Measurements from ENCODE around the gene ADGRF4.

The ADGRF4 gene, protein sequence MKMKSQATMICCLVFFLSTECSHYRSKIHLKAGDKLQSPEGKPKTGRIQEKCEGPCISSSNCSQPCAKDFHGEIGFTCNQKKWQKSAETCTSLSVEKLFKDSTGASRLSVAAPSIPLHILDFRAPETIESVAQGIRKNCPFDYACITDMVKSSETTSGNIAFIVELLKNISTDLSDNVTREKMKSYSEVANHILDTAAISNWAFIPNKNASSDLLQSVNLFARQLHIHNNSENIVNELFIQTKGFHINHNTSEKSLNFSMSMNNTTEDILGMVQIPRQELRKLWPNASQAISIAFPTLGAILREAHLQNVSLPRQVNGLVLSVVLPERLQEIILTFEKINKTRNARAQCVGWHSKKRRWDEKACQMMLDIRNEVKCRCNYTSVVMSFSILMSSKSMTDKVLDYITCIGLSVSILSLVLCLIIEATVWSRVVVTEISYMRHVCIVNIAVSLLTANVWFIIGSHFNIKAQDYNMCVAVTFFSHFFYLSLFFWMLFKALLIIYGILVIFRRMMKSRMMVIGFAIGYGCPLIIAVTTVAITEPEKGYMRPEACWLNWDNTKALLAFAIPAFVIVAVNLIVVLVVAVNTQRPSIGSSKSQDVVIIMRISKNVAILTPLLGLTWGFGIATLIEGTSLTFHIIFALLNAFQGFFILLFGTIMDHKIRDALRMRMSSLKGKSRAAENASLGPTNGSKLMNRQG

DNA sequence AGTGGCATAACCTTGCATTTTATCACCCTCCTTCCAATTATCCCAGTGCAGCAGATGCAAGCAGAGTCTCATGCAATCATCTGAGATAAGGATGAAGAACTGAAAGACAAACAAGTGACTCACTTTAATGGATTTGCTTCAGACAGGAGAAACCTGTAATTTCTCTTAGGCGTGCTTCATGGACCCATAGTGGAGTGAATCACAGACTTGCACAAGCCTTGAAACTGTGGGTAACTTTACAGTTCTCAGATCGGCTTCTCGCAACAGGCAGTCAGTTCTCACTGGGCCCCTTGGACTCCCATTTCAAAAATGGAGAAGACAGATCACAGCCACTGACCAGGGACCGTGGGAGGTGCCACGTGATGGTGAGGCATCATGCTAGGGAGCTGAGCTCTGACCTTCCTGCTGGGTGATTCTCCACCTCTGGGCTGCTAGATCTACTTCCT lies at the start of gene ADGRF4:
TSS of gene ADGRF4 (plus strand) at position 239 of the 446 bp plus-strand sequence. CDS start 8,666 bp downstream, outside the sequence.
- no peak for DNase-seq (ENCODE audit: low read depth in 2 of 2)

GRCh38 chr6:47650553-47651432 lies 47.6 kb upstream of the ADGRF4 start:
- no peak for DNase-seq (ENCODE audit: low read depth in 2 of 2)

DNA sequence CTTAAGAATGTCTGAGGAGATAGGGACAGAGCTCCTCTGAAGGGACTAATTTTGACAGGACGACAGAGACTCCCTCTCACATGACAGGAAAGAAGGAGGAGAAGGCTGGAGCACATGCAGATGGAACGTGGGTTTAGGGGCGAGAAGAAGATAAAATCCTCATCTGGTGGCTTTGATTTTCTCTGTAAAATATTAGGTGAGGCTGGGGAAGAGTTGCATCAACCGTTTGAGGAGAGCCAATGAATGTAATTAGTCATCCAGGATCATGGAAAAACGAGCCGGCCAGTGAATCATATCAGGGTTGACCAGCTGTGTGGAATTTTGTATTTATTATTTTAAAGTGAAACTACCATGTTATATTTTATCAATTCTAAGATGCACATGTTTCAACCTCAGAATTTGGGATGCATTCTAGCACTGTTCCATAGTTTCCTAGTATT lies 46.9 kb upstream of the ADGRF4 start:
- peak in 1 of 2 experiments; percentile 8 for DNase-seq (ENCODE audit: low read depth in 2 of 2)

GRCh38 chr6:47653706-47654105 lies 44.7 kb upstream of the ADGRF4 start:
- DNase-seq (ENCODE audit: low read depth in 2 of 2) = no peak

- no peak for DNase-seq (ENCODE audit: low read depth in 2 of 2)
Observed at GRCh38 chr6:47654255-47654654, 44.1 kb upstream of the ADGRF4 start.

GRCh38 chr6:47655719-47656595 lies 42.4 kb upstream of the ADGRF4 start:
- DNase-seq (ENCODE audit: low read depth in 2 of 2) = no peak

DNA sequence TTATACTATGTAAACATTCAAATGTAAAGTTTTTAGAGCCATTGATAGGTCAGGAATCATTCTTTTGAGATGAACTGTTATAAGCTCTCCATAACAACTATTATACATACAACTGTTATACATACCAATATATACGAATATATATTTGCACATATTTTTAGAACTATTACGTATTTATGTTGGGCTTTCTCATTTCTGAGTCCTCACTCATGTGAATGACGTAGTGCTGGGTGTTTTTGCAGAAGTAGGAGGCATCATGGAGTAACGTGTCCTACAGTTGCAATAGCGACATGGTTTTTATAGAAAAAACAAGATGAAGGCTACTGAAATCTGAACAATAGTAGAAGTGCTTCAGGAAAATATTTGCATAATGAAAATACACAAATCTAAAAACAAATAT lies 36.4 kb upstream of the ADGRF4 start:
- no peak for DNase-seq (ENCODE audit: low read depth in 2 of 2)

- no peak for DNase-seq (ENCODE audit: low read depth in 2 of 2)
Observed at GRCh38 chr6:47663462-47664216, 34.7 kb upstream of the ADGRF4 start.

DNA sequence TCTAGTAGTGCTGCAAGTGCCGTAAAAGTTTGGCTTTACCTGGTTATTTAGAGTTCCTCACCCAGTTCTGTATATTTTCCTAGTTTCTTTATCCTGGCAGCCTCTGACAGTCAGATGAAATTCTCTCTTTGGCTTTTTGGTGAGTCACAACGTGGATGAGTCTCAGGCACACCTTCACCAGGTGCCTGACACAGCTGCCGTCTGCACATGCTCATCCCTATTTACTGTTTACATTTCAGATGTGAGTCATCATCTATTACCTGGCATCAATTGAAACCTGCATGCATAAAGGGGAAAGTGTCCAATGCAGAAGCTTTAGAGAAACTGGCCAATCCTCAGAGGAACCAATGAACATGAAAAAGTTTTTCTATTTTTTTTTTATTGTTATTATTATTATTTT lies 33.3 kb upstream of the ADGRF4 start:
- no peak for DNase-seq (ENCODE audit: low read depth in 2 of 2)

DNA sequence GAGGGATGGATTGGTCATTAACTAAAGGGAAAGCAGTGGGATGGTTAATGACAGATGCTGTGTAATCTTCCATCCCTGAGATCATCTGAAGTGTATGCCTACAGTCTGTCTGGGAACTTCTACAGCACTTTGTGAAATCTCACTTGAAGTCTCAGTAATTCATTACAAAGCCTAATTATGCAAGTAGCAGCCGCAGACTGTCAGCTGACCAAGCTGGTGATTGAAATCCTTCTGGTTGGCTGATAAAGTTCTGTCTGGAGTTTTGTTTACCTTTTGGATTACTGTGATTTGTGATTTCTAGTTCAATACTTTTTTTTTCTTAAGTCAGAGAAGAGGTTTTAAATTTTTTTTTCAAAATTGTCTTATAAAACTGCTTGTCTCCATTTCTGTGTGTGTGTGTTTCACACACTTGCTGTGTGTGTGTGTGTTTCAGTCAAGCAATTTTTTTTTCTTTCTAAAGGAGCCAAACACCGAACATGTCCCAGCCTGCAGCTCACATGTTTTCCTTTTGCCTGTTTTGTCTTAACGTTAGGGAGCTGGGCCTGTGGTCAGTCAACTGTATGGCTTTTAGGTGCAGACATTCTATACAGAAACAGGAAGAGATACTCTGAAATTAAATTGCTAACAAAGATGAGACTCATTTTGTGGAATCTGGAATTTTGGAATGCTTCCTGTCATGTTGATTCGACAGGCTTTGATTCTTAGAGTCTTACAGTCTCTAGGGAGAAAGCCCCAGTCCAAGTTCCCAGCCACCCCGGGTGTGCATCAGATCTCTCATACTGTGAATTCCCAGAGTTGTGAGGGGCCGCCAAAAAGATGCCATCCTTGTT lies 28.5 kb upstream of the ADGRF4 start:
- no peak for DNase-seq (ENCODE audit: low read depth in 2 of 2)

DNA sequence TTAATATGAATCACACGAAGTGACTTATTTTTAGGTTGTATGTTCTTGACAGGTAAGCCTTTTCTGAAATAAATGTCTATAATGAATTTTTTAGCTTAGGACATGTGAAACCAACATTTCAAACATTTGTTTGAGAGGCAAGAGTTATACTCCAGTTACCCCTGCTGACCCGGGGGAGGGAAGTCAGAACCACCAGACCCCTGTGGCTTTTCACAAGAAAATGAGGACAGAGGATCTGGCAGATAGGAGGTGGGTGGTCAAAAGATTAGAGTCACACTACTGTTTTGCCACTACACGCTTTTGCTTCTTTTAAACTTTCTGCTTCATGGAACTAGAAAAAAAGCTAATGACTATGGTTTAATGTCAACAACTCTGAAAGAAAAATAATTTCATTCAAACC lies 27.5 kb upstream of the ADGRF4 start:
- no peak for DNase-seq (ENCODE audit: low read depth in 2 of 2)

DNA sequence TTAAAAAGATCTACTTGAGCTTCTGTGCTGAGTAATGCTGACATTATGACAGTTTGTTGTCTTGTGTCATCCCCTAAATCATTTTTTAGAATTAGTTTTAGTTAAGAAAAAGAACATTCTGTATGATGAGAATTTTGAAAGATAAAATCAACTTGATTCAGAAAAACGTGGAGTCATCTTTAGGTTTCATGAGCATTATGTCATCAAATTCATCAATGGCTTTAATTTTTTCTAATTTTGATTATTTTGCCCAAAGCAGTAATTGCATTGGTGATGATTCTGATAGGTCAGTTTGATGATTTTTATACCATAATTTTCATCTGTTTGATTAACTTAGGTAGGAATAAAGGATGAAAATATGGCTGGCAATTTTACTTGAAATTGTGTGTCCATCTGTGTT lies 26.6 kb upstream of the ADGRF4 start:
- no peak for DNase-seq (ENCODE audit: low read depth in 2 of 2)

GRCh38 chr6:47672816-47673215 lies 25.6 kb upstream of the ADGRF4 start:
- no peak for DNase-seq (ENCODE audit: low read depth in 2 of 2)

GRCh38 chr6:47674673-47675072 lies 23.7 kb upstream of the ADGRF4 start:
- no peak for DNase-seq (ENCODE audit: low read depth in 2 of 2)

DNA sequence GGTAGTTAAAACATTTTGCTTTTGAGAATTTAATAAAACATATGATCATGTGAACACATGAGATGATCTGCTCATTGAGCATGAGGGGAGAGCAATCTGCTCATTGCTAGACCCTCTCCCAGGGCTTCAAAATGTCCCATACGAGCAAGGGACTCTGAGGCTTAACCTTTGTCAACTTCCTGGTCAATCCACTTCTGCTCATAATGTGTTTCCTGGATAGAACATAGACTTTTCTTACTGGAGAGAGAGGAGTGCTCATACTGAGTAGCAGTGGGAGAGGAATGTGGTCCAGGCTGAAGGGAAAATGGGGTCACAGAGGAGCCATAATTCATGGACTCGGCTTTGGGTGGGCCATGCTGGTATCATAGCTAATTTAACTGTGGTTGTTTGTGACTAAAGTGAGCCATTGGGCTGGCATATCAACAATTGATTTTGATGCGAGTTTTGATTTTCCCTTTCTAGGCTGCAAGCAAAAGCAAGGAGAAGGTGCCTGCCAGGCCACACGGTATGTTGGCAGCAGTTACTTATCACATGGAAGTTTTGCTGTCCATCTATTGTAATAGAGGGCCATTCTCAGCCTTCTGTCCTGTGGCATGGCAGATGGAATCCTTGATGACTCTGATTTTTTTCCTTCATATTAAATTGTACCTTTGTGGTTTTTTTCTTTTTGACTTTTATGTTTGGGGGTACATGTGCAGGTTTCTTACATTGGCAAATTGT lies 20.8 kb upstream of the ADGRF4 start:
- DNase-seq (ENCODE audit: low read depth in 2 of 2) = no peak

- DNase-seq (ENCODE audit: low read depth in 2 of 2) = no peak
Observed at GRCh38 chr6:47678739-47679138, 19.6 kb upstream of the ADGRF4 start.

DNA sequence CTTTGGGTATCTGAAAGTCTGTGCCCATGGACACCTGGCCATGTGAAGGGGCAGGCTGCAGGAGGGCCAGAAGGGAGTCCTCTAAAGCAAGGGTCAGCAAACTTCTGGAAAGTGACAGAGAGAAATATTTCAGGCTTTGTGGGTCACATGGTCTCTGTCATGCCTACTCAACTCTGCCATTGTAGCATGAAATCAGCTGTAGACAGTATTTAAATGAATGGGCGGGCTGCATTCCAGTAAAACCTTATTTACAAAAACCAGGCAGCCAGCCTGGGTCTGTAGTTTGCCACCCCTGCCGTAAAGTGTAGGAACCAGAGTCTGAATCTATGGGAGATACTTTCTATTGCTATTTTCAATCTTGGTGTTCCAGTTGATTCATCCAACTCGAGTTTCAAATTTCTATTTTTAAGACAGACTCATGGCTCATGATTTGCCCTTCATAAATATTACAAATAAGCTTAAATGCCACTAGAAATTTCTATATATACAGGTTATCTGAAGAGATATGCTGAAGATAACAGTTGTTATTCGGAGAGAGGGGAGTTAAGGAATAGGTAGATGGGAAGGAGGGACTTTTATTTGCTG lies 19.0 kb upstream of the ADGRF4 start:
- DNase-seq (ENCODE audit: low read depth in 2 of 2) = no peak

GRCh38 chr6:47680051-47680450 lies 18.3 kb upstream of the ADGRF4 start:
- DNase-seq (ENCODE audit: low read depth in 2 of 2) = no peak

All from fibroblast of skin of left biceps (primary cell).